Thoracic aorta (tissue), 2 donors: Measurements from ENCODE around the gene ENPEP. TPM values are rescaled to one million over a fixed set of nuclear protein-coding genes. Genes with fewer than 3 reads are reported as not detected.

Experiments
- ATAC-seq: fragments of 150-250 bp; one replicate; pipeline ENCODE4 v1.8.0; 2017; ENCODE audit warnings: low read depth; ENCODE audit not compliant: insufficient number of reproducible peaks, low FRiP score
- DNase-seq: peaks from one replicate; pipeline ENCODE4 v3.0.0-alpha.2; 2020; ENCODE audit warnings: low spot score
- H3K27ac ChIP-seq, 2 donors: fragments of 200-600 bp; sonication (generic); 1 replicate in 1 of 2; 2 replicates in 1 of 2; pipeline ENCODE4 v1.5.1; 2016; ENCODE audit warnings: mild to moderate bottlenecking in 2 of 2, moderate library complexity in 2 of 2
- H3K27me3 ChIP-seq: fragments of 200-600 bp; sonication (generic); replicated peaks from 2 replicates; pipeline ENCODE4 v1.6.0; 2016; ENCODE audit warnings: mild to moderate bottlenecking; ENCODE audit not compliant: insufficient read depth
- H3K36me3 ChIP-seq: fragments of 200-600 bp; sonication (generic); one replicate; pipeline ENCODE4 v1.5.1; 2016
- H3K4me1 ChIP-seq, 2 donors: fragments of 200-600 bp; sonication (generic); 1 replicate in 1 of 2; 2 replicates in 1 of 2; pipeline versions ENCODE4 v1.5.1 to v1.6.0; 2016; ENCODE audit warnings: low read depth in 2 of 2, mild to moderate bottlenecking in 1 of 2; ENCODE audit not compliant: control insufficient read depth in 1 of 2
- H3K4me3 ChIP-seq: fragments of 200-600 bp; sonication (generic); 2 replicates; pipeline ENCODE4 v1.5.1; 2016; ENCODE audit warnings: mild to moderate bottlenecking
- H3K9me3 ChIP-seq: fragments of 200-600 bp; sonication (generic); 2 replicates; pipeline ENCODE4 v1.5.1; 2016
- CTCF ChIP-seq: fragments of 200-600 bp; sonication (generic); IDR thresholded peaks from one replicate; pipeline ENCODE4 v1.5.1; 2019; ENCODE audit warnings: antibody characterized with exemption
- total RNA-seq, 2 donors: library from RNA; depleted of rRNA; stranded (reverse); fragments of >200 nt; gene quantifications; one replicate each; pipeline versions ENCODE4 v1.1.0 to v1.2.3, GENCODE V29; 2016

The ENPEP gene
- total RNA-seq, 2 donors from 2014 or later: 0.68 to 9.9 TPM

GRCh38 chr4:110540581-110540980 is 64.6 kb downstream of the ENPEP start:
- no peak for TF ChIP-seq CTCF
- Histone ChIP-seq H3K36me3 (no peaks in the 10 kb centered on the region), H3K4me3 (no peak overlapping the region), H3K9me3 (peaks cover 3% of the 10 kb centered on the region), H3K4me1 (no peaks in the 10 kb centered on the region), H3K27me3 (no peaks in the 10 kb centered on the region), H3K27ac (no peak overlapping the region)
- ATAC-seq (no peak), DNase-seq (no peak)

GRCh38 chr4:110540982-110541451 is 65.1 kb downstream of the ENPEP start:
- H3K27me3 ChIP-seq: no peaks in the 10 kb centered on the region
- no peak for DNase-seq
- H3K36me3 ChIP-seq: no peaks in the 10 kb centered on the region
- no peak for ATAC-seq
- H3K4me1 ChIP-seq: no peaks in the 10 kb centered on the region
- no peak overlapping the region for H3K4me3 ChIP-seq
- no peak overlapping the region for H3K27ac ChIP-seq
- TF ChIP-seq CTCF: no peak
- H3K9me3 ChIP-seq: peaks cover 3% of the 10 kb centered on the region

GRCh38 chr4:110543577-110543976 is 67.6 kb downstream of the ENPEP start:
- no peak for DNase-seq
- no peak for ATAC-seq

GRCh38 chr4:110544594-110544993 is 68.6 kb downstream of the ENPEP start:
- no peaks in the 10 kb centered on the region for H3K36me3 ChIP-seq
- no peak for DNase-seq
- no peaks in the 10 kb centered on the region for H3K9me3 ChIP-seq
- no peak overlapping the region for H3K27ac ChIP-seq
- no peaks in the 10 kb centered on the region for H3K27me3 ChIP-seq
- ATAC-seq: no peak
- TF ChIP-seq CTCF: no peak
- no peak overlapping the region for H3K4me3 ChIP-seq
- no peaks in the 10 kb centered on the region for H3K4me1 ChIP-seq

More at GRCh38 chr4:110543577-110543976, 67.6 kb downstream of the ENPEP start:
- Histone ChIP-seq H3K27me3 (no peaks in the 10 kb centered on the region), H3K36me3 (no peaks in the 10 kb centered on the region), H3K4me3 (no peak overlapping the region), H3K27ac (no peak overlapping the region), H3K4me1 (no peaks in the 10 kb centered on the region), H3K9me3 (no peaks in the 10 kb centered on the region)
- TF ChIP-seq CTCF: no peak

GRCh38 chr4:110550260-110550659 is 74.3 kb downstream of the ENPEP start:
- Histone ChIP-seq H3K4me1 (no peaks in the 10 kb centered on the region), H3K9me3 (no peaks in the 10 kb centered on the region), H3K4me3 (no peak overlapping the region), H3K27me3 (no peaks in the 10 kb centered on the region), H3K27ac (no peak overlapping the region), H3K36me3 (no peaks in the 10 kb centered on the region)
- no peak for ATAC-seq
- no peak for TF ChIP-seq CTCF
- no peak for DNase-seq
